ENCODE measurements around the gene MANSC1. TPM values are rescaled to one million over a fixed set of nuclear protein-coding genes. Genes with fewer than 3 reads are reported as not detected.
"Not testable (repeated sequence)": the region's sequence is repeated elsewhere in the genome, so short reads cannot be mapped to it uniquely, and the experiment has no call there.

The MANSC1 gene
- total and polyA plus RNA-seq, 3 experiments from 2014 or later: 0.31 to 0.49 (median 0.42) TPM

GRCh38 chr12:12353276-12353675, 3.2 kb upstream of the MANSC1 start:
- Mint-ChIP-seq H3K9me3 (no peaks in the 10 kb centered on the region), H3K4me1 (peaks cover 28 to 47% (median 37%) of the 10 kb centered on the region in 3 donors), H3K4me3 (peak overlapping the region in 1 of 7 donors; percentile 55), H3K27me3 (peaks cover 0 to 1% of the 10 kb centered on the region in 2 donors), H3K27ac (peak overlapping the region in 1 of 8 donors; percentile 79), H3K36me3 (peaks cover 0 to 13% (median 0%) of the 10 kb centered on the region in 3 donors)
- Histone ChIP-seq H3K9me3 (ENCODE audit: low read length) (no peaks in the 10 kb centered on the region), H3K27me3 (ENCODE audit: insufficient read depth, low read length, poor library complexity, severe bottlenecking) (no peaks in the 10 kb centered on the region), H3K27ac (ENCODE audit: low read depth, low read length) (no peak overlapping the region), H3K36me3 (ENCODE audit: insufficient read depth, low read length) (no peaks in the 10 kb centered on the region), H3K4me3 (ENCODE audit: low read length) (no peak overlapping the region), H3K4me1 (ENCODE audit: insufficient read depth, low read length) (peaks cover 32% of the 10 kb centered on the region)
- no peak for DNase-seq
- POLR2A ChIA-PET: no interaction called here
- CTCF ChIA-PET: interaction anchor here (1.1 kb wide), 1 partner anchor 361 kb away, joined by 3 read pairs; no protein-coding TSS in a partner anchor

GRCh38 chr12:12351468-12352185, 1.6 kb upstream of the MANSC1 start:
- H3K4me3 Mint-ChIP-seq; H3K9me3 ChIP-seq (ENCODE audit: low read length); H3K27me3 Mint-ChIP-seq; H3K4me3 ChIP-seq (ENCODE audit: low read length); H3K36me3 Mint-ChIP-seq; H3K36me3 ChIP-seq (ENCODE audit: insufficient read depth, low read length); H3K9me3 Mint-ChIP-seq; DNase-seq; H3K27me3 ChIP-seq (ENCODE audit: insufficient read depth, low read length, poor library complexity, severe bottlenecking); H3K27ac ChIP-seq (ENCODE audit: low read depth, low read length): not testable (repeated sequence)
- ChIA-PET CTCF (interaction anchor here (1.1 to 2.4 kb wide), 4 partner anchors 11 to 806 kb away, joined by 3 to 9 read pairs (median 5); no protein-coding TSS in a partner anchor), POLR2A (interaction anchor here (0.7 kb wide), 1 partner anchor 267 kb away, joined by 4 read pairs; no protein-coding TSS in a partner anchor)
- peak overlapping the region in 2 of 8 donors; percentile 33 to 60 for H3K27ac Mint-ChIP-seq
- peaks cover 25% of the 10 kb centered on the region for H3K4me1 ChIP-seq (ENCODE audit: insufficient read depth, low read length)
- H3K4me1 Mint-ChIP-seq: peaks cover 20 to 42% (median 31%) of the 10 kb centered on the region in 3 donors

GRCh38 chr12:12350868-12351463, 924 bp upstream of the MANSC1 start:
- CTCF ChIA-PET: interaction anchor here (1.1 to 2.4 kb wide), 5 partner anchors 10 to 805 kb away, joined by 3 to 9 read pairs (median 7); no protein-coding TSS in a partner anchor

GRCh38 chr12:12338527-12339168, 11.4 kb downstream of the MANSC1 start:
- H3K4me1 Mint-ChIP-seq: peaks cover 8 to 15% (median 12%) of the 10 kb centered on the region in 3 donors
- H3K4me3 ChIP-seq (ENCODE audit: low read length): no peak overlapping the region
- no peak overlapping the region for H3K27ac Mint-ChIP-seq
- peaks cover 3 to 10% of the 10 kb centered on the region in 2 donors for H3K27me3 Mint-ChIP-seq
- H3K36me3 Mint-ChIP-seq: no peaks in the 10 kb centered on the region
- no peak overlapping the region for H3K27ac ChIP-seq (ENCODE audit: low read depth, low read length)
- H3K27me3 ChIP-seq (ENCODE audit: insufficient read depth, low read length, poor library complexity, severe bottlenecking): no peaks in the 10 kb centered on the region
- H3K9me3 Mint-ChIP-seq: no peaks in the 10 kb centered on the region
- H3K36me3 ChIP-seq (ENCODE audit: insufficient read depth, low read length): no peaks in the 10 kb centered on the region
- ChIA-PET CTCF (interaction anchor here (0.6 to 1.2 kb wide), 3 partner anchors 18 to 307 kb away, joined by 3 to 6 read pairs (median 3); partner anchors contain the start of gene BORCS5), POLR2A (no interaction called here)
- DNase-seq: no peak
- H3K4me1 ChIP-seq (ENCODE audit: insufficient read depth, low read length): peaks cover 6% of the 10 kb centered on the region
- no peaks in the 10 kb centered on the region for H3K9me3 ChIP-seq (ENCODE audit: low read length)
- H3K4me3 Mint-ChIP-seq: no peak overlapping the region

More at GRCh38 chr12:12350868-12351463, 924 bp upstream of the MANSC1 start:
- H3K9me3 Mint-ChIP-seq: no peaks in the 10 kb centered on the region
- Histone ChIP-seq H3K9me3 (ENCODE audit: low read length) (no peaks in the 10 kb centered on the region), H3K36me3 (ENCODE audit: insufficient read depth, low read length) (no peaks in the 10 kb centered on the region), H3K27me3 (ENCODE audit: insufficient read depth, low read length, poor library complexity, severe bottlenecking) (no peaks in the 10 kb centered on the region), H3K4me3 (ENCODE audit: low read length) (peak overlapping the region; percentile 72), H3K27ac (ENCODE audit: low read depth, low read length) (no peak overlapping the region), H3K4me1 (ENCODE audit: insufficient read depth, low read length) (peaks cover 20% of the 10 kb centered on the region)
- peaks cover 18 to 36% (median 26%) of the 10 kb centered on the region in 3 donors for H3K4me1 Mint-ChIP-seq
- POLR2A ChIA-PET: no interaction called here
- peak overlapping the region; percentile 60 to 83 (median 70) for H3K4me3 Mint-ChIP-seq
- DNase-seq: no peak
- no peaks in the 10 kb centered on the region for H3K36me3 Mint-ChIP-seq
- H3K27ac Mint-ChIP-seq: peak overlapping the region in 7 of 8 donors; percentile 5 to 70 (median 33)
- no peaks in the 10 kb centered on the region for H3K27me3 Mint-ChIP-seq

GRCh38 chr12:12336511-12336910, 13.5 kb downstream of the MANSC1 start:
- no peak overlapping the region for H3K4me3 Mint-ChIP-seq
- POLR2A ChIA-PET: no interaction called here
- H3K27ac Mint-ChIP-seq: no peak overlapping the region

GRCh38 chr12:12336049-12336411, 14.0 kb downstream of the MANSC1 start:
- DNase-seq: no peak
- Mint-ChIP-seq H3K4me3 (no peak overlapping the region), H3K9me3 (no peaks in the 10 kb centered on the region), H3K27ac (peak overlapping the region in 2 of 8 donors; percentile 6 to 88), H3K27me3 (peaks cover 1 to 10% of the 10 kb centered on the region in 2 donors), H3K36me3 (no peaks in the 10 kb centered on the region), H3K4me1 (peaks cover 8 to 15% (median 14%) of the 10 kb centered on the region in 3 donors)
- peaks cover 6% of the 10 kb centered on the region for H3K4me1 ChIP-seq (ENCODE audit: insufficient read depth, low read length)
- ChIA-PET POLR2A (no interaction called here), CTCF (interaction anchor here (1.2 to 2.9 kb wide), 3 partner anchors 10 to 21 kb away, joined by 3 to 12 read pairs (median 3); partner anchors contain the start of gene BORCS5)
- no peaks in the 10 kb centered on the region for H3K36me3 ChIP-seq (ENCODE audit: insufficient read depth, low read length)
- H3K27me3 ChIP-seq (ENCODE audit: insufficient read depth, low read length, poor library complexity, severe bottlenecking): no peaks in the 10 kb centered on the region
- no peak overlapping the region for H3K4me3 ChIP-seq (ENCODE audit: low read length)
- H3K9me3 ChIP-seq (ENCODE audit: low read length): no peaks in the 10 kb centered on the region
- H3K27ac ChIP-seq (ENCODE audit: low read depth, low read length): no peak overlapping the region

More at GRCh38 chr12:12336511-12336910, 13.5 kb downstream of the MANSC1 start:
- Mint-ChIP-seq H3K27me3 (peaks cover 3 to 10% of the 10 kb centered on the region in 2 donors), H3K9me3 (no peaks in the 10 kb centered on the region), H3K36me3 (no peaks in the 10 kb centered on the region), H3K4me1 (peaks cover 8 to 15% (median 14%) of the 10 kb centered on the region in 3 donors)
- Histone ChIP-seq H3K27ac (ENCODE audit: low read depth, low read length) (no peak overlapping the region), H3K4me1 (ENCODE audit: insufficient read depth, low read length) (peaks cover 6% of the 10 kb centered on the region), H3K36me3 (ENCODE audit: insufficient read depth, low read length) (no peaks in the 10 kb centered on the region), H3K4me3 (ENCODE audit: low read length) (no peak overlapping the region), H3K9me3 (ENCODE audit: low read length) (no peaks in the 10 kb centered on the region), H3K27me3 (ENCODE audit: insufficient read depth, low read length, poor library complexity, severe bottlenecking) (no peaks in the 10 kb centered on the region)
- DNase-seq: no peak
- CTCF ChIA-PET: interaction anchor here (1.2 to 2.9 kb wide), 2 partner anchors 9 to 20 kb away, joined by 3 to 12 read pairs; partner anchors contain the start of gene BORCS5

- H3K4me1 Mint-ChIP-seq: peaks cover 8 to 15% (median 14%) of the 10 kb centered on the region in 3 donors
- peak overlapping the region in 1 of 8 donors; percentile 29 for H3K27ac Mint-ChIP-seq
- H3K36me3 Mint-ChIP-seq: no peaks in the 10 kb centered on the region
- ChIA-PET POLR2A (no interaction called here), CTCF (interaction anchor here (0.7 to 2.9 kb wide), 10 partner anchors 9 to 760 kb away, joined by 3 to 18 read pairs (median 3); partner anchors contain the start of genes BORCS5 and MANSC1)
- peak; percentile 50 to 69 (median 59) for DNase-seq
- peaks cover 6% of the 10 kb centered on the region for H3K4me1 ChIP-seq (ENCODE audit: insufficient read depth, low read length)
- H3K27ac ChIP-seq (ENCODE audit: low read depth, low read length): no peak overlapping the region
- no peak overlapping the region for H3K4me3 ChIP-seq (ENCODE audit: low read length)
- H3K9me3 ChIP-seq (ENCODE audit: low read length): no peaks in the 10 kb centered on the region
- no peaks in the 10 kb centered on the region for H3K9me3 Mint-ChIP-seq
- peaks cover 1 to 7% of the 10 kb centered on the region in 2 donors for H3K27me3 Mint-ChIP-seq
- no peaks in the 10 kb centered on the region for H3K27me3 ChIP-seq (ENCODE audit: insufficient read depth, low read length, poor library complexity, severe bottlenecking)
- H3K36me3 ChIP-seq (ENCODE audit: insufficient read depth, low read length): no peaks in the 10 kb centered on the region
- peak overlapping the region in 2 of 7 donors; percentile 7 to 15 for H3K4me3 Mint-ChIP-seq
These were observed 15.5 kb downstream of the MANSC1 start for GRCh38 chr12:12334367-12335040.

Measured in CD8-positive, alpha-beta memory T cell (primary cell).